Activated B cell treated with CpG ODN at 0.5 μM for 24 hours (primary cell): ENCODE data around the gene PLOD1. TPM values are rescaled to one million over a fixed set of nuclear protein-coding genes. Genes with fewer than 3 reads are reported as not detected.
"Not testable (repeated sequence)": the region's sequence is repeated elsewhere in the genome, so short reads cannot be mapped to it uniquely, and the experiment has no call there.

Experiments used
- ATAC-seq: fragments of 200-7000 bp; cut with Tn5 transposase; one replicate; pipeline ENCODE4 v1.10.0; 2021; ENCODE audit warnings: low read depth, mild to moderate bottlenecking, moderate library complexity
- CTCF ChIA-PET: fragments of 350-600 bp; sonication (Branson Sonifier 250); formaldehyde crosslinking; loops from one replicate; lab custom pipeline; 2021; ENCODE audit warnings: antibody characterized with exemption; lab: Charles Lee
- POLR2A ChIA-PET: fragments of 350-600 bp; sonication (Branson Sonifier 250); formaldehyde crosslinking; loops from one replicate; lab custom pipeline; 2021; ENCODE audit warnings: antibody characterized with exemption; lab: Charles Lee
- DNase-seq: peaks from one replicate; pipeline ENCODE4 v3.0.0; 2022
- H3K27ac Mint-ChIP-seq: one replicate; pipeline ENCODE4 v1.8.0; 2020; ENCODE audit warnings: mixed read lengths
- H3K27me3 Mint-ChIP-seq: one replicate; pipeline ENCODE4 v1.8.0; 2021; ENCODE audit warnings: mixed read lengths
- H3K36me3 Mint-ChIP-seq: one replicate; pipeline ENCODE4 v1.8.0; 2021; ENCODE audit warnings: low read depth, mixed read lengths
- H3K4me1 Mint-ChIP-seq: one replicate; pipeline ENCODE4 v1.8.0; 2021; ENCODE audit warnings: mixed read lengths
- H3K4me3 Mint-ChIP-seq: one replicate; pipeline ENCODE4 v1.8.0; 2020; ENCODE audit warnings: mild to moderate bottlenecking, mixed read lengths
- H3K9me3 Mint-ChIP-seq: one replicate; pipeline ENCODE4 v1.8.0; 2020; ENCODE audit warnings: mixed read lengths
- CTCF ChIP-seq: fragments of 200-600 bp; IDR thresholded peaks from one replicate; pipeline ENCODE4 v1.8.0; 2022; ENCODE audit warnings: antibody characterized with exemption, mild to moderate bottlenecking
- intact Hi-C: fragments of 100-400 bp; cut with micrococcal nuclease; formaldehyde crosslinking; loops from one replicate; pipeline ENCODE4 v1.15.1; 2024
- total RNA-seq: library from RNA; stranded (reverse); gene quantifications from 2 replicates; pipeline ENCODE4 v1.2.3, GENCODE V29; 2022

PLOD1 gene
- total RNA-seq, 1 donor from 2014 or later, result 15.7 TPM

- no peak overlapping the region for H3K27ac Mint-ChIP-seq
- ATAC-seq (no peak), DNase-seq (no peak)
- H3K4me1 Mint-ChIP-seq, result no peaks in the 10 kb centered on the region
- intact Hi-C loops, result no loop called here
- CTCF ChIA-PET, result no interaction called here
- H3K4me3 Mint-ChIP-seq, result no peak overlapping the region
- POLR2A ChIA-PET, result interaction anchor here (4.5 kb wide), 1 partner anchor 11 kb away, joined by 29 read pairs; no protein-coding TSS in a partner anchor
- no peaks in the 10 kb centered on the region for H3K9me3 Mint-ChIP-seq
- peaks cover 25% of the 10 kb centered on the region for H3K27me3 Mint-ChIP-seq
- no peak for TF ChIP-seq CTCF
- H3K36me3 Mint-ChIP-seq, result no peaks in the 10 kb centered on the region
Measured at GRCh38 chr1:11898086-11898785, 36.3 kb upstream of the PLOD1 start.

GRCh38 chr1:11898831-11899467, 35.6 kb upstream of the PLOD1 start:
- no peak overlapping the region for H3K4me3 Mint-ChIP-seq
- peaks cover 23% of the 10 kb centered on the region for H3K27me3 Mint-ChIP-seq
- no peak overlapping the region for H3K27ac Mint-ChIP-seq
- no peaks in the 10 kb centered on the region for H3K36me3 Mint-ChIP-seq
- intact Hi-C loops, result no loop called here
- no peaks in the 10 kb centered on the region for H3K4me1 Mint-ChIP-seq
- no peak for TF ChIP-seq CTCF
- ChIA-PET CTCF (no interaction called here), POLR2A (interaction anchor here (4.5 kb wide), 1 partner anchor 10 kb away, joined by 29 read pairs; no protein-coding TSS in a partner anchor)
- H3K9me3 Mint-ChIP-seq, result no peaks in the 10 kb centered on the region
- DNase-seq (no peak), ATAC-seq (no peak)

- intact Hi-C loops, POLR2A ChIA-PET: not testable (repeated sequence)
Measured at GRCh38 chr1:11901446-11901845, 33.1 kb upstream of the PLOD1 start.

GRCh38 chr1:11903210-11903609, 31.3 kb upstream of the PLOD1 start:
- TF ChIP-seq CTCF, result no peak
- ATAC-seq (no peak), DNase-seq (no peak)
- H3K27me3 Mint-ChIP-seq, result peaks cover 7% of the 10 kb centered on the region
- POLR2A ChIA-PET, result interaction anchor here (0.7 kb wide), 1 partner anchor 42 kb away, joined by 3 read pairs; no protein-coding TSS in a partner anchor
- intact Hi-C loops, result no loop called here
- no peak overlapping the region for H3K4me3 Mint-ChIP-seq
- H3K4me1 Mint-ChIP-seq, result peaks cover 7% of the 10 kb centered on the region
- H3K27ac Mint-ChIP-seq, result no peak overlapping the region
- H3K36me3 Mint-ChIP-seq, result peaks cover 5% of the 10 kb centered on the region
- H3K9me3 Mint-ChIP-seq, result no peaks in the 10 kb centered on the region
- CTCF ChIA-PET, result no interaction called here

More at GRCh38 chr1:11901446-11901845, 33.1 kb upstream of the PLOD1 start:
- ATAC-seq, H3K9me3 Mint-ChIP-seq, CTCF ChIA-PET, DNase-seq, H3K36me3 Mint-ChIP-seq, H3K4me3 Mint-ChIP-seq, H3K27ac Mint-ChIP-seq, H3K4me1 Mint-ChIP-seq: not testable (repeated sequence)
- H3K27me3 Mint-ChIP-seq, result peaks cover 15% of the 10 kb centered on the region

GRCh38 chr1:11904156-11904555, 30.4 kb upstream of the PLOD1 start:
- CTCF ChIA-PET, H3K4me3 Mint-ChIP-seq, H3K27me3 Mint-ChIP-seq, H3K9me3 Mint-ChIP-seq, intact Hi-C loops, DNase-seq, H3K36me3 Mint-ChIP-seq, ATAC-seq, H3K27ac Mint-ChIP-seq: not testable (repeated sequence)
- peaks cover 12% of the 10 kb centered on the region for H3K4me1 Mint-ChIP-seq
- POLR2A ChIA-PET, result interaction anchor here (0.6 to 0.7 kb wide), 2 partner anchors 65 to 235 kb away, joined by 3 to 8 read pairs; no protein-coding TSS in a partner anchor

- Mint-ChIP-seq H3K9me3 (no peaks in the 10 kb centered on the region), H3K27ac (no peak overlapping the region), H3K36me3 (peaks cover 11% of the 10 kb centered on the region), H3K4me1 (peaks cover 16% of the 10 kb centered on the region), H3K27me3 (no peaks in the 10 kb centered on the region), H3K4me3 (no peak overlapping the region)
- DNase-seq (no peak), ATAC-seq (no peak)
- no peak for TF ChIP-seq CTCF
- POLR2A ChIA-PET, result no interaction called here
- intact Hi-C loops, result loop anchor here (5.0 kb wide), 2 partner anchors 168 to 253 kb away; partner anchors contain the start of genes AGTRAP, FBXO2 and FBXO44
- CTCF ChIA-PET, result no interaction called here
Measured at GRCh38 chr1:11904978-11905377, 29.5 kb upstream of the PLOD1 start.
